ENCODE results near the gene IL27RA. TPM values are rescaled to one million over a fixed set of nuclear protein-coding genes. Genes with fewer than 3 reads are reported as not detected.

Gene IL27RA
- total and polyA plus RNA-seq, 2 experiments from 2014 or later: 7.7 to 11.4 TPM

DNA sequence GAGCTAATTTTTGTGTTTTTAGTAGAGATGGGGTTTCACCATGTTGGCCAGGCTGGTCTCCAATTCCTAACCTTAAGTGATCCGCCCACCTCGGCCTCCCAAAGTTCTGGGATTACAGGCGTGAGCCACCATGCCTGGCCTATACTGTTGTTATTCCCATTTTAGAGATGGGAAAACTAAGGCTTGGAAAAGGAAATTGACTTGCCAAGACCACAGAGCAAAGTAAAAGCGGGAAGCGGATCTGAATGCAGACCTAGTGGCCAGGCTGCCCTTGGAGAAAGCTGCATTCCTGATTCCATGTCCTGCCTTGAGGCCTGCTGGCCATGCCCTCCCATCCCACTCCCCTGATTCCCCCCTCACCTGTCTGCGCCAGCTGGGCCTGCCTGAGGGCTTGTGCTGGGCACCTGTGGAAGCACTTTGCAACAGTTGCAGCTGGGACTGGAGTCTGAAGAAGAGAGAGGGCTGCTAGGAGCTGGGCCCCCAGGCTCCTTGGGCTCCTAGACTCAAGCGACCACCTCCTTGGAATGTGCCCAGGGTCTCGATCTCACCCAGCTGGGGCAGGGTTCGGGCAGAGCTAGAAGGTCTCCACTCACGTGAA, 24.6 kb downstream of the IL27RA start (continued):
- TF ChIP-seq, protein P1, sequence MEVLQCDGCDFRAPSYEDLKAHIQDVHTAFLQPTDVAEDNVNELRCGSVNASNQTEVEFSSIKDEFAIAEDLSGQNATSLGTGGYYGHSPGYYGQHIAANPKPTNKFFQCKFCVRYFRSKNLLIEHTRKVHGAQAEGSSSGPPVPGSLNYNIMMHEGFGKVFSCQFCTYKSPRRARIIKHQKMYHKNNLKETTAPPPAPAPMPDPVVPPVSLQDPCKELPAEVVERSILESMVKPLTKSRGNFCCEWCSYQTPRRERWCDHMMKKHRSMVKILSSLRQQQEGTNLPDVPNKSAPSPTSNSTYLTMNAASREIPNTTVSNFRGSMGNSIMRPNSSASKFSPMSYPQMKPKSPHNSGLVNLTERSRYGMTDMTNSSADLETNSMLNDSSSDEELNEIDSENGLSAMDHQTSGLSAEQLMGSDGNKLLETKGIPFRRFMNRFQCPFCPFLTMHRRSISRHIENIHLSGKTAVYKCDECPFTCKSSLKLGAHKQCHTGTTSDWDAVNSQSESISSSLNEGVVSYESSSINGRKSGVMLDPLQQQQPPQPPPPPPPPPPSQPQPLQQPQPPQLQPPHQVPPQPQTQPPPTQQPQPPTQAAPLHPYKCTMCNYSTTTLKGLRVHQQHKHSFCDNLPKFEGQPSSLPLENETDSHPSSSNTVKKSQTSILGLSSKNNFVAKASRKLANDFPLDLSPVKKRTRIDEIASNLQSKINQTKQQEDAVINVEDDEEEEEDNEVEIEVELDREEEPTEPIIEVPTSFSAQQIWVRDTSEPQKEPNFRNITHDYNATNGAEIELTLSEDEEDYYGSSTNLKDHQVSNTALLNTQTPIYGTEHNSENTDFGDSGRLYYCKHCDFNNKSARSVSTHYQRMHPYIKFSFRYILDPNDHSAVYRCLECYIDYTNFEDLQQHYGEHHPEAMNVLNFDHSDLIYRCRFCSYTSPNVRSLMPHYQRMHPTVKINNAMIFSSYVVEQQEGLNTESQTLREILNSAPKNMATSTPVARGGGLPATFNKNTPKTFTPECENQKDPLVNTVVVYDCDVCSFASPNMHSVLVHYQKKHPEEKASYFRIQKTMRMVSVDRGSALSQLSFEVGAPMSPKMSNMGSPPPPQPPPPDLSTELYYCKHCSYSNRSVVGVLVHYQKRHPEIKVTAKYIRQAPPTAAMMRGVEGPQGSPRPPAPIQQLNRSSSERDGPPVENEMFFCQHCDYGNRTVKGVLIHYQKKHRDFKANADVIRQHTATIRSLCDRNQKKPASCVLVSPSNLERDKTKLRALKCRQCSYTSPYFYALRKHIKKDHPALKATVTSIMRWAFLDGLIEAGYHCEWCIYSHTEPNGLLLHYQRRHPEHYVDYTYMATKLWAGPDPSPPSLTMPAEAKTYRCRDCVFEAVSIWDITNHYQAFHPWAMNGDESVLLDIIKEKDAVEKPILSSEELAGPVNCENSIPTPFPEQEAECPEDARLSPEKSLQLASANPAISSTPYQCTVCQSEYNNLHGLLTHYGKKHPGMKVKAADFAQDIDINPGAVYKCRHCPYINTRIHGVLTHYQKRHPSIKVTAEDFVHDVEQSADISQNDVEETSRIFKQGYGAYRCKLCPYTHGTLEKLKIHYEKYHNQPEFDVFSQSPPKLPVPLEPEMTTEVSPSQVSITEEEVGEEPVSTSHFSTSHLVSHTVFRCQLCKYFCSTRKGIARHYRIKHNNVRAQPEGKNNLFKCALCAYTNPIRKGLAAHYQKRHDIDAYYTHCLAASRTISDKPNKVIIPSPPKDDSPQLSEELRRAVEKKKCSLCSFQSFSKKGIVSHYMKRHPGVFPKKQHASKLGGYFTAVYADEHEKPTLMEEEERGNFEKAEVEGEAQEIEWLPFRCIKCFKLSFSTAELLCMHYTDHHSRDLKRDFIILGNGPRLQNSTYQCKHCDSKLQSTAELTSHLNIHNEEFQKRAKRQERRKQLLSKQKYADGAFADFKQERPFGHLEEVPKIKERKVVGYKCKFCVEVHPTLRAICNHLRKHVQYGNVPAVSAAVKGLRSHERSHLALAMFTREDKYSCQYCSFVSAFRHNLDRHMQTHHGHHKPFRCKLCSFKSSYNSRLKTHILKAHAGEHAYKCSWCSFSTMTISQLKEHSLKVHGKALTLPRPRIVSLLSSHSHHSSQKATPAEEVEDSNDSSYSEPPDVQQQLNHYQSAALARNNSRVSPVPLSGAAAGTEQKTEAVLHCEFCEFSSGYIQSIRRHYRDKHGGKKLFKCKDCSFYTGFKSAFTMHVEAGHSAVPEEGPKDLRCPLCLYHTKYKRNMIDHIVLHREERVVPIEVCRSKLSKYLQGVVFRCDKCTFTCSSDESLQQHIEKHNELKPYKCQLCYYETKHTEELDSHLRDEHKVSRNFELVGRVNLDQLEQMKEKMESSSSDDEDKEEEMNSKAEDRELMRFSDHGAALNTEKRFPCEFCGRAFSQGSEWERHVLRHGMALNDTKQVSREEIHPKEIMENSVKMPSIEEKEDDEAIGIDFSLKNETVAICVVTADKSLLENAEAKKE (CRISPR knock-in tag; IDR thresholded peaks at IDR 0.05): no peak
- TF ChIP-seq NANOG (IDR thresholded peaks at IDR 0.05; ENCODE audit: borderline replicate concordance): no peak

DNA sequence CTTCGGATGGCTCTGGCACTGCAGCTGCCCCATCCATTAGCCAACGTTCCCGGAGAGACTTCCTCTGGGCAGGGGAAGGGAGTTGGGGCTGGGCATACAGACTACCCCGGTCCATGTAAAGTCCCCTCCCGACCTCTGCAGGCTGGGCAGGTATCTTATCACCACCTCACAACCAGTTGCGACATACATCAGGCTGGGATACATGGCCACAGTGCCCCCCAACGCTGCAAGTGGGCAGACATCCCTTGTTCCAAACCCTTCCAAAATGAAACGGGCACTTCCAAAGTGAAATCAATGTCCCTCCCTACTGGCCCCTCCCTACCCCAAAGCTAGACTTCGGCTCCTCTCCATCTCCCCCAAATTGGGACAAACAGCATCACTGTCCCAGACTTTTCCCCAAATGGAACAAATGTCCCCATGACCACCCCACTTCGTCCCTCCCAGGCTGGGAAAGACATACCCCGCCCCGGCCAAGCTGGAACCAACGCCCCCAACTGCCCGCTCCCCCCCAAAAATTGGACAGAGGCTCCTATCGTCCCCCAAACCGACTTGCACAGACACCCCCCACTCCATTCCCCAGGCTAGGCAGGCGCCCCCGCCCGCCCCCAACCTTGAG, 25.3 kb downstream of the IL27RA start:
- Histone ChIP-seq H3K4me2 (peak overlapping the region; percentile 83), H3K79me2 (replicated peaks; ENCODE audit: insufficient read depth) (no peaks in the 10 kb centered on the region), H3K36me3 (ENCODE audit: insufficient read depth) (no peaks in the 10 kb centered on the region), H3F3A (replicated peaks; ENCODE audit: low read depth) (no peaks in the 10 kb centered on the region; the same call in 1 of the 2 replicates), H3K4me3 (peak overlapping the region; percentile 74), H3K27ac (ENCODE audit: low read depth) (no peak overlapping the region), H3K27me3 (ENCODE audit: insufficient read depth) (peaks cover 25% of the 10 kb centered on the region), H2AFZ (peak overlapping the region; percentile 80; the same call in 1 of the 2 replicates), H3K9me2 (ENCODE audit: insufficient read depth) (no peaks in the 10 kb centered on the region), H3K4me1 (ENCODE audit: insufficient read depth) (peaks cover 8% of the 10 kb centered on the region; the same call in 1 of the 2 replicates), H4K20me1 (replicated peaks; ENCODE audit: insufficient read depth) (no peaks in the 10 kb centered on the region; the same call in 1 of the 2 replicates)
- H3K4me1 Mint-ChIP-seq: peaks cover 14% of the 10 kb centered on the region
- DNase-seq (ENCODE audit: low spot score) (peak; percentile 43), ATAC-seq (peak; percentile 45)
- H3K9me3 Mint-ChIP-seq: no peaks in the 10 kb centered on the region; the same call in 2 of the 3 replicates
- H3K27me3 Mint-ChIP-seq (ENCODE audit: insufficient read depth, low read depth, poor library complexity): peaks cover 34% of the 10 kb centered on the region
- H3K27ac Mint-ChIP-seq: no peak overlapping the region
- H3K4me3 Mint-ChIP-seq: peak overlapping the region; percentile 78
- H3K36me3 Mint-ChIP-seq (ENCODE audit: low read depth): peaks cover 16% of the 10 kb centered on the region
- TF ChIP-seq, protein P2, sequence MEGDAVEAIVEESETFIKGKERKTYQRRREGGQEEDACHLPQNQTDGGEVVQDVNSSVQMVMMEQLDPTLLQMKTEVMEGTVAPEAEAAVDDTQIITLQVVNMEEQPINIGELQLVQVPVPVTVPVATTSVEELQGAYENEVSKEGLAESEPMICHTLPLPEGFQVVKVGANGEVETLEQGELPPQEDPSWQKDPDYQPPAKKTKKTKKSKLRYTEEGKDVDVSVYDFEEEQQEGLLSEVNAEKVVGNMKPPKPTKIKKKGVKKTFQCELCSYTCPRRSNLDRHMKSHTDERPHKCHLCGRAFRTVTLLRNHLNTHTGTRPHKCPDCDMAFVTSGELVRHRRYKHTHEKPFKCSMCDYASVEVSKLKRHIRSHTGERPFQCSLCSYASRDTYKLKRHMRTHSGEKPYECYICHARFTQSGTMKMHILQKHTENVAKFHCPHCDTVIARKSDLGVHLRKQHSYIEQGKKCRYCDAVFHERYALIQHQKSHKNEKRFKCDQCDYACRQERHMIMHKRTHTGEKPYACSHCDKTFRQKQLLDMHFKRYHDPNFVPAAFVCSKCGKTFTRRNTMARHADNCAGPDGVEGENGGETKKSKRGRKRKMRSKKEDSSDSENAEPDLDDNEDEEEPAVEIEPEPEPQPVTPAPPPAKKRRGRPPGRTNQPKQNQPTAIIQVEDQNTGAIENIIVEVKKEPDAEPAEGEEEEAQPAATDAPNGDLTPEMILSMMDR (conservative IDR thresholded peaks at IDR 0.05; ENCODE audit: low read depth in 2 of 2): peak; percentile 15 to 53; a peak in 2 of 4 replicates
- TF ChIP-seq, protein P1 (CRISPR knock-in tag; IDR thresholded peaks at IDR 0.05): no peak

All from GM23338 (cell line).